Endodermal cell (in vitro differentiated cells): ENCODE measurements around the gene PTPRU. TPM values are rescaled to one million over a fixed set of nuclear protein-coding genes. Genes with fewer than 3 reads are reported as not detected.

Experiments
- DNase-seq: peaks from one replicate; pipeline ENCODE4 v3.0.0-alpha.2; 2017
- H3K27ac ChIP-seq: 2 replicates; pipeline ENCODE4 v1.5.1; 2013; ENCODE audit warnings: mild to moderate bottlenecking, low read depth, low read length, moderate library complexity
- H3K27me3 ChIP-seq: 2 replicates; pipeline ENCODE4 v1.6.1; 2013; ENCODE audit warnings: mild to moderate bottlenecking, low read length, moderate library complexity; ENCODE audit not compliant: insufficient read depth, control insufficient read depth, poor library complexity, severe bottlenecking
- H3K36me3 ChIP-seq: 2 replicates; pipeline ENCODE4 v1.7.0; 2013; ENCODE audit warnings: mild to moderate bottlenecking, low read length, moderate library complexity; ENCODE audit not compliant: control insufficient read depth, insufficient read depth
- H3K4me1 ChIP-seq: one replicate; pipeline ENCODE4 v1.7.0; 2013; ENCODE audit warnings: low read length; ENCODE audit not compliant: control insufficient read depth, insufficient read depth
- H3K4me3 ChIP-seq: 2 replicates; pipeline ENCODE4 v1.5.1; 2013; ENCODE audit warnings: mild to moderate bottlenecking, low read length, moderate library complexity
- H3K9ac ChIP-seq: 2 replicates; pipeline ENCODE4 v1.6.1; 2013; ENCODE audit warnings: mild to moderate bottlenecking, low read length, moderate library complexity; ENCODE audit not compliant: poor library complexity, severe bottlenecking; ENCODE audit errors: extremely low read depth
- H3K9me3 ChIP-seq: 2 replicates; pipeline ENCODE4 v1.6.1; 2013; ENCODE audit warnings: mild to moderate bottlenecking, low read length, moderate library complexity; ENCODE audit not compliant: control insufficient read depth
- H3K27ac Mint-ChIP-seq: 2 replicates; pipeline ENCODE4 v1.8.0; 2020; ENCODE audit warnings: mixed read lengths
- H3K27me3 Mint-ChIP-seq: 2 replicates; pipeline ENCODE4 v1.8.0; 2021; ENCODE audit warnings: mild to moderate bottlenecking, mixed read lengths; ENCODE audit not compliant: insufficient read depth
- H3K36me3 Mint-ChIP-seq: 2 replicates; pipeline ENCODE4 v1.8.0; 2020; ENCODE audit warnings: low read depth, mixed read lengths
- H3K4me1 Mint-ChIP-seq: 2 replicates; pipeline ENCODE4 v1.8.0; 2020; ENCODE audit warnings: mixed read lengths
- H3K4me3 Mint-ChIP-seq: 2 replicates; pipeline ENCODE4 v1.8.0; 2020; ENCODE audit warnings: mild to moderate bottlenecking, moderate library complexity, mixed read lengths
- H3K9me3 Mint-ChIP-seq: 2 replicates; pipeline ENCODE4 v1.8.0; 2020; ENCODE audit warnings: mild to moderate bottlenecking, mixed read lengths
- CTCF ChIP-seq: fragments of 200-600 bp; sonication (generic); conservative IDR thresholded peaks from 2 replicates; pipeline ENCODE4 v1.5.0; 2021; ENCODE audit warnings: antibody characterized with exemption, mild to moderate bottlenecking
- WGBS, 2 experiments: methylation state at CpG; one replicate each; pipeline versions ENCODE4 v1.1.5 to v1.1.7; 2013; ENCODE audit warnings: missing lambda C conversion rate in 2 of 2, mixed read lengths in 1 of 2; ENCODE audit not compliant: insufficient coverage in 1 of 2, insufficient read length in 1 of 2; 5-methylcytosine and 5-hydroxymethylcytosine counted together
- long read RNA-seq, 4 experiments: library from polyadenylated mRNA in 2 of 4; library from RNA in 1 of 4; library from capped mRNA in 1 of 4; stranded (forward) in 3 of 4; unstranded in 1 of 4; transcript quantifications; one replicate each; pipeline ENCODE4 v2.0.0, GENCODE V29; 2020 to 2021; ENCODE audit warnings: inconsistent platforms in 1 of 4
- polyA plus RNA-seq, 2 experiments: library from polyadenylated mRNA; stranded (reverse); fragments of 50-300 nt; gene quantifications; one replicate each; pipeline ENCODE4 v1.2.3, GENCODE V29; 2013
- total RNA-seq, 2 donors: library from RNA; stranded (reverse); fragmentation: NEBNext Ultra II Directional in 1 of 2; extraction: Animal tissue kit (Norgen Biotek cat#: 25700) in 1 of 2; gene quantifications; 2 replicates in 1 of 2; 3 replicates in 1 of 2; pipeline ENCODE4 v1.2.1, GENCODE V29; 2021

The PTPRU gene
- total RNA-seq: 10 to 100 TPM; 49.8 to 73.1 TPM
- polyA plus RNA-seq (2013, experiment 1 of 2): 39.5 TPM
- polyA plus RNA-seq (2013, experiment 2 of 2): 36.6 TPM
- long read RNA-seq, experiment 1, full-length matches to known transcripts: 4 of 18 reads
- long read RNA-seq, experiment 1, partial matches to known transcripts: 12 of 18 reads
- long read RNA-seq, experiment 1, other reads (novel, unspliced or antisense): 2 of 18 reads
- long read RNA-seq, experiment 2, full-length matches to known transcripts: 40 of 100 reads
- long read RNA-seq, experiment 2, partial matches to known transcripts: 31 of 100 reads
- long read RNA-seq, experiment 2, other reads (novel, unspliced or antisense): 29 of 100 reads
- long read RNA-seq, experiment 3, full-length matches to known transcripts: 2 of 55 reads
- long read RNA-seq, experiment 3, partial matches to known transcripts: 39 of 55 reads
- long read RNA-seq, experiment 3, other reads (novel, unspliced or antisense): 14 of 55 reads
- long read RNA-seq, experiment 4: 0 reads

GRCh38 chr1:29235955-29236711 lies at the start of gene PTPRU:
TSS of gene PTPRU (plus strand) at chr1:29236522. CDS start at chr1:29236645, 123 bp downstream.
- H3K4me3 Mint-ChIP-seq: peak within 1 kb of the TSS; percentile 69
- WGBS, 2 experiments: 8 to 16% methylated on average over 27 to 82 of the region's 82 CpGs
- peak within 1 kb of the TSS; percentile 51 for H3K9ac ChIP-seq
- H3K4me1 Mint-ChIP-seq: peaks cover 24% of the 10 kb centered on the region
- H3K36me3 ChIP-seq: no peaks in the 10 kb centered on the region
- peaks cover 55% of the 10 kb centered on the region for H3K27me3 ChIP-seq
- H3K27ac ChIP-seq: no peak within 1 kb of the TSS
- peaks cover 66% of the 10 kb centered on the region for H3K27me3 Mint-ChIP-seq
- H3K27ac Mint-ChIP-seq: peak within 1 kb of the TSS; percentile 8
- no peaks in the 10 kb centered on the region for H3K9me3 ChIP-seq
- H3K4me3 ChIP-seq: peak within 1 kb of the TSS; percentile 85
- H3K36me3 Mint-ChIP-seq: no peaks in the 10 kb centered on the region
- peaks cover 3% of the 10 kb centered on the region for H3K4me1 ChIP-seq
- DNase-seq: peak; percentile 93
- peak; percentile 89 for TF ChIP-seq CTCF
- no peaks in the 10 kb centered on the region for H3K9me3 Mint-ChIP-seq

DNA sequence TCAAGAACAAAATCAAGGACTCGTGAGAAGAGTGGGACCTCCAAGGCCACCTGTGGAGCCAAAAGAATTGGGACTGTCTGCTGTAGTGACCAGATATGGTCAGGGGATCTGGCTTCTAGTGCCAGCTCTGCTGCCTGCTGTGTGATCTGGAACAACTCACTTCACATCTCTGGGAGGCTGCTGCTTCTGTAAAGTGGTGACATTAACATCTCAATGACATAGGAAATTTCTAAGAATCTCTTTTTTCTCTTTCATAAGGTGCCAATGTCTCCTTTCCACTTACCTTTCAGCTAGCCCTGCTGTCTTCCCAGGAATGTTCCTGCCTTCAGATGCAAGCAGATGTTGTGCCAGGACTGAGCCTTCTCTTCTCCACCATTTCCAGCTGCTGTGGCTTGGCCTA lies 49.6 kb upstream of the PTPRU start:
- peaks cover 8% of the 10 kb centered on the region for H3K36me3 Mint-ChIP-seq
- H3K4me3 Mint-ChIP-seq: no peak overlapping the region
- Histone ChIP-seq H3K27ac (no peak overlapping the region), H3K4me3 (no peak overlapping the region), H3K36me3 (no peaks in the 10 kb centered on the region), H3K27me3 (no peaks in the 10 kb centered on the region), H3K9ac (no peak overlapping the region), H3K4me1 (no peaks in the 10 kb centered on the region), H3K9me3 (no peaks in the 10 kb centered on the region)
- no peaks in the 10 kb centered on the region for H3K27me3 Mint-ChIP-seq
- TF ChIP-seq CTCF: no peak
- H3K4me1 Mint-ChIP-seq: peaks cover 3% of the 10 kb centered on the region
- H3K9me3 Mint-ChIP-seq: peaks cover 5% of the 10 kb centered on the region
- peak; percentile 88 for DNase-seq
- 67 to 70% methylated on average over 1 of the region's 1 CpG for WGBS, 2 experiments
- H3K27ac Mint-ChIP-seq: peak overlapping the region; percentile 14

DNA sequence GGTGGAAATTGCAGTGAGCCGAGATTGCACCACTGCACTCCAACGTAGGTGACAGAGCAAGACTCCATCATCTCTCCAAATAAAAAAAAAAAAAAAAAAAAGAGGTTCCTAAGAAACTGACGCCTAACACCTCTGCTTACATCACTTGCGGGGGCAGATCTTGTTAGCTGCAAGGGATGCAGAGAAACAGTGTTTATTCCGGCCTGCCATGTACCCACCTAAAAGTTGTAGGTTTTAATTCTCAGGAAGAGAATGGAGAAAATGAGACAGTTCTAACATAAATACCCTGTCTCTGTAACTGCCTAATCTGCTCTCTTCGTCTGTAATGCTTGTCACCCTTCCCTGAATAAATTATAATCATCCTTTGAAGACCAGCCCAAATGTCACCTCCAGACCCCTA lies 45.6 kb upstream of the PTPRU start:
- Histone ChIP-seq H3K27me3 (no peaks in the 10 kb centered on the region), H3K4me3 (no peak overlapping the region), H3K36me3 (peaks cover 17% of the 10 kb centered on the region), H3K4me1 (no peaks in the 10 kb centered on the region), H3K9me3 (no peaks in the 10 kb centered on the region), H3K27ac (no peak overlapping the region), H3K9ac (no peak overlapping the region)
- Mint-ChIP-seq H3K4me1 (no peaks in the 10 kb centered on the region), H3K4me3 (no peak overlapping the region), H3K9me3 (peaks cover 5% of the 10 kb centered on the region), H3K27me3 (no peaks in the 10 kb centered on the region), H3K27ac (peak overlapping the region; percentile 45), H3K36me3 (peaks cover 42% of the 10 kb centered on the region)
- no peak for DNase-seq
- no peak for TF ChIP-seq CTCF
- WGBS, 2 experiments: 92 to 100% methylated on average over 3 to 6 of the region's 6 CpGs
